G401.6 (cell line): ENCODE results near the gene RAB37.

Experiments used
- FAIRE-seq: peaks from 2 replicates; lab custom pipeline; 2012; peaks lifted over from hg19 to GRCh38; lab: Jason Lieb, UNC

Gene RAB37

GRCh38 chr17:74728702-74729075, 8.4 kb upstream of the RAB37 start:
- FAIRE-seq = no peak

- no peak for FAIRE-seq
Measured at GRCh38 chr17:74729368-74729767, 7.7 kb upstream of the RAB37 start.

- FAIRE-seq = no peak
Measured at GRCh38 chr17:74729866-74730265, 7.2 kb upstream of the RAB37 start.

GRCh38 chr17:74730491-74731346, 6.3 kb upstream of the RAB37 start:
- FAIRE-seq = no peak

- no peak for FAIRE-seq
Measured at GRCh38 chr17:74731347-74731605, 5.8 kb upstream of the RAB37 start.

- no peak for FAIRE-seq
Measured at GRCh38 chr17:74732042-74732867, 4.8 kb upstream of the RAB37 start.

GRCh38 chr17:74733365-74734122, 3.5 kb upstream of the RAB37 start:
- FAIRE-seq = no peak

- FAIRE-seq = no peak
Measured at GRCh38 chr17:74734256-74734655, 2.8 kb upstream of the RAB37 start.

GRCh38 chr17:74737299-74738050, 419 bp downstream of the RAB37 start:
- no peak for FAIRE-seq

- FAIRE-seq = no peak
Measured at GRCh38 chr17:74738051-74738996, 1.3 kb downstream of the RAB37 start.

GRCh38 chr17:74739227-74739831, 2.3 kb downstream of the RAB37 start:
- FAIRE-seq = no peak

GRCh38 chr17:74740173-74740572, 3.1 kb downstream of the RAB37 start:
- FAIRE-seq = no peak

- no peak for FAIRE-seq
Measured at GRCh38 chr17:74740641-74741387, 3.8 kb downstream of the RAB37 start.

- FAIRE-seq = no peak
Measured at GRCh38 chr17:74742153-74742515, 5.1 kb downstream of the RAB37 start.

GRCh38 chr17:74742978-74743545, 6.0 kb downstream of the RAB37 start:
- FAIRE-seq = no peak

- FAIRE-seq = no peak
Measured at GRCh38 chr17:74743755-74744154, 6.7 kb downstream of the RAB37 start.

- no peak for FAIRE-seq
Measured at GRCh38 chr17:74744349-74744713, 7.3 kb downstream of the RAB37 start.

- peak; percentile 19 for FAIRE-seq
Measured at GRCh38 chr17:74744714-74745547, 7.9 kb downstream of the RAB37 start.
